ENCODE results near the gene KIAA0232.

GRCh38 chr4:6924361-6924779 lies 141.8 kb downstream of the KIAA0232 start:
- no peak for TF ChIP-seq EZH2 (IDR thresholded peaks at IDR 0.05)
- no peak for TF ChIP-seq POLR2AphosphoS5 (IDR thresholded peaks at IDR 0.05; ENCODE audit: borderline replicate concordance, low read depth, low read length)
- TF ChIP-seq FOXP2 (optimal IDR thresholded peaks at IDR 0.05; ENCODE audit: control extremely low read depth, extremely low read length, insufficient read depth) = no peak
